K562 (cell line): ENCODE measurements around the gene KLF13. TPM values are rescaled to one million over a fixed set of nuclear protein-coding genes. Genes with fewer than 3 reads are reported as not detected.

Source experiments
- BHLHE40 ChIP-seq: IDR thresholded peaks from 2 replicates; pipeline ENCODE4 v1.6.1; 2011; ENCODE audit warnings: low read length, improper control_type of control experiment
- CBX5 ChIP-seq: IDR thresholded peaks from 2 replicates; pipeline ENCODE4 v1.6.1; 2014; ENCODE audit warnings: low read depth, borderline replicate concordance
- CTBP1 ChIP-seq: fragments of 450-650 bp; IDR thresholded peaks from 2 replicates; pipeline ENCODE4 v1.6.1; 2016; ENCODE audit warnings: borderline replicate concordance
- GABPA ChIP-seq: fragments of 200-800 bp; sonication (Bioruptor generic); conservative IDR thresholded peaks from 2 replicates; pipeline ENCODE4 v1.6.1; 2016; ENCODE audit warnings: low read depth, missing genetic modification characterization, missing compliant biosample characterization
- GATAD2B ChIP-seq: fragments of 450-650 bp; IDR thresholded peaks from 2 replicates; pipeline ENCODE4 v1.6.1; 2017; ENCODE audit warnings: mild to moderate bottlenecking, borderline replicate concordance
- ILF3 ChIP-seq: fragments of 450-650 bp; IDR thresholded peaks from 2 replicates; pipeline ENCODE4 v1.6.1; 2018; ENCODE audit warnings: antibody characterized with exemption, mild to moderate bottlenecking, moderate library complexity, borderline replicate concordance
- L3MBTL2 ChIP-seq: fragments of 450-650 bp; IDR thresholded peaks from 2 replicates; pipeline ENCODE4 v1.6.1; 2016; ENCODE audit warnings: mild to moderate bottlenecking, moderate library complexity
- MTA1 ChIP-seq: fragments of 450-650 bp; IDR thresholded peaks from 2 replicates; pipeline ENCODE4 v1.6.1; 2017; ENCODE audit warnings: borderline replicate concordance
- NFE2L1 ChIP-seq: fragments of 450-650 bp; IDR thresholded peaks from 2 replicates; pipeline ENCODE4 v1.6.1; 2016; ENCODE audit warnings: missing genetic modification characterization, low read depth, mild to moderate bottlenecking, missing compliant biosample characterization, moderate library complexity, borderline replicate concordance
- NR2C2 ChIP-seq, 2 experiments: fragments of 200-800 bp in 1 of 2; sonication (Bioruptor generic) in 1 of 2; sonication (generic) in 1 of 2; formaldehyde crosslinking in 1 of 2; IDR thresholded peaks; 2 replicates each; pipeline versions ENCODE4 v1.6.1 to v1.8.0; 2016 to 2022; ENCODE audit warnings: mild to moderate bottlenecking in 1 of 2, missing compliant biosample characterization in 1 of 2, missing genetic modification characterization in 1 of 2, missing genetic modification reagents in 1 of 2
- PHF8 ChIP-seq: fragments of 200-600 bp; sonication (generic); IDR thresholded peaks from 2 replicates; pipeline ENCODE4 v1.6.1; 2012; ENCODE audit warnings: mixed run types, mild to moderate bottlenecking, inconsistent platforms, low read length, moderate library complexity, borderline replicate concordance
- POLR2H ChIP-seq: IDR thresholded peaks from 2 replicates; pipeline ENCODE4 v1.6.1; 2016; ENCODE audit warnings: missing genetic modification characterization, low read depth, mild to moderate bottlenecking, control low read depth, missing compliant biosample characterization, moderate library complexity
- PRDM10 ChIP-seq: fragments of 450-650 bp; IDR thresholded peaks from 2 replicates; pipeline ENCODE4 v1.6.1; 2018; ENCODE audit not compliant: partially characterized antibody
- SAFB ChIP-seq: fragments of 200-400 bp; formaldehyde crosslinking; IDR thresholded peaks from 2 replicates; pipeline ENCODE4 v1.6.1; 2017; ENCODE audit warnings: low read depth, low read length, borderline replicate concordance
- SMAD4 ChIP-seq: fragments of 250-450 bp; sonication (Bioruptor Pico); conservative IDR thresholded peaks from 2 replicates; pipeline ENCODE4 v1.8.0; 2021; ENCODE audit warnings: inconsistent platforms, mild to moderate bottlenecking, moderate library complexity
- TBP ChIP-seq: optimal IDR thresholded peaks from 2 replicates; pipeline ENCODE3; 2011; ENCODE audit warnings: low read depth, low read length, improper control_type of control experiment
- XRCC3 ChIP-seq: fragments of 450-650 bp; IDR thresholded peaks from 2 replicates; pipeline ENCODE4 v1.6.1; 2017; ENCODE audit warnings: mild to moderate bottlenecking, moderate library complexity
- ZBTB9 ChIP-seq: fragments of 450-650 bp; formaldehyde crosslinking; IDR thresholded peaks from 2 replicates; pipeline ENCODE4 v1.4.0; 2020; ENCODE audit warnings: mild to moderate bottlenecking, moderate library complexity
- ZFX ChIP-seq: sonication (generic); formaldehyde crosslinking; IDR thresholded peaks from 2 replicates; pipeline ENCODE4 v1.8.0; 2022; ENCODE audit warnings: mild to moderate bottlenecking, missing genetic modification reagents, moderate library complexity
- ZNF175 ChIP-seq: fragments of 200-800 bp; sonication (Bioruptor generic); IDR thresholded peaks from 2 replicates; pipeline ENCODE4 v1.6.1; 2016; ENCODE audit warnings: low read depth, mild to moderate bottlenecking, missing genetic modification characterization, missing compliant biosample characterization
- polyA plus RNA-seq, 8 experiments: library from polyadenylated mRNA; depleted of rRNA in 4 of 8; stranded (reverse) in 5 of 8; unstranded in 3 of 8; fragments of >200 nt; fragmentation: Nextera tagmentation in 2 of 8; fragmentation: Illumina TruSeq in 1 of 8; extraction: Ambion mirVana in 2 of 8; extraction: Trizol in 1 of 8; gene quantifications; 2 replicates each; pipeline versions ENCODE4 v1.2.1 to v1.2.3, GENCODE V29; 2011 to 2014; ENCODE audit warnings: inconsistent platforms in 1 of 8, missing spikeins in 1 of 8
- total RNA-seq, 7 experiments: library from RNA; depleted of rRNA in 6 of 7; stranded (reverse); fragments of >200 nt in 6 of 7; fragmentation: Illumina TruSeq in 2 of 7; extraction: Trizol in 2 of 7; gene quantifications; 2 replicates each; pipeline versions ENCODE4 v1.2.1 to v1.2.3, GENCODE V29; 2011 to 2021; ENCODE audit warnings: low replicate concordance in 1 of 7
- TF ChIP-seq, protein P1 (sequence below), 2 experiments: IDR thresholded peaks; 2 replicates each; pipeline ENCODE4 v1.6.1; 2011; ENCODE audit warnings: borderline replicate concordance in 1 of 2, control low read depth in 1 of 2, low read depth in 1 of 2, low read length in 1 of 2, mild to moderate bottlenecking in 1 of 2, mixed read lengths in 1 of 2, moderate library complexity in 1 of 2; ENCODE audit not compliant: insufficient read depth in 1 of 2, insufficient read length in 1 of 2, poor library complexity in 1 of 2, severe bottlenecking in 1 of 2; ENCODE audit errors: extremely low read depth in 1 of 2

The KLF13 gene
- total and polyA plus RNA-seq, 9 of the 15 experiments (the other 6 are each of a cell fraction or from before 2014, with no cell fraction given) = 1.8 to 10.5 (median 4.8) TPM

DNA sequence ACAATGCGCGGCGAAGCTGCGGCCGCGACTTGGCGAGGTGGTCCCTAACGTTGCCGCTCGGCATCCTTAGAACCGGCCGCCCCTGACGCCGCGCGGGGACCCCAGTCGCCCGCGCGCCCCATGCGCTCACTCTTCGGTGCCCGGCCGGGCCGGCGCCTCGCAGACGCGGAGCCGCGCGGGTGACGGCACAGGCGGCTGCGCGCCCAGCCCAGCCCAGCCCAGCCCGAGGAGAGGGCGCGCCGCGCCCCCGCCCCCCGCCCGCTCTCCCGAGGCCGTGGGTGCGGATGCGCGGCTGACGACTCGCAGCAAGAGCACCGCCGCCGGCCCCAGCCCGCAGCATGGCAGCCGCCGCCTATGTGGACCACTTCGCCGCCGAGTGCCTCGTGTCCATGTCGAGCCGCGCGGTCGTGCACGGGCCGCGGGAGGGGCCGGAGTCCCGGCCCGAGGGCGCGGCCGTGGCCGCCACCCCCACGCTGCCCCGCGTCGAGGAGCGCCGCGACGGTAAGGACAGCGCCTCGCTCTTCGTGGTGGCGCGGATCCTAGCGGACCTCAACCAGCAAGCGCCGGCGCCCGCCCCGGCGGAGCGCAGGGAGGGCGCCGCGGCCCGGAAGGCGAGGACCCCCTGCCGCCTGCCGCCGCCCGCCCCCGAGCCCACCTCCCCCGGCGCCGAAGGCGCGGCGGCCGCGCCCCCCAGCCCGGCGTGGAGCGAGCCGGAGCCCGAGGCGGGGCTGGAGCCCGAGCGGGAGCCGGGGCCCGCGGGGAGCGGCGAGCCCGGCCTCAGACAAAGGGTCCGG is 437 bp downstream of the KLF13 start (continued):
- TF ChIP-seq ILF3 = no peak
- no peak for TF ChIP-seq TBP
- TF ChIP-seq SAFB = peak; percentile 50; the same call in 1 of the 2 replicates
- TF ChIP-seq CTBP1 = peak; percentile 71; the same call in 1 of the 2 replicates
- no peak for TF ChIP-seq POLR2H (tag)
- TF ChIP-seq ZNF175 (CRISPR knock-in tag) = 0 out of 2 replicates have a peak, but pooled peaks have one; percentile 5
- TF ChIP-seq SMAD4 (CRISPR knock-in tag) = no peak; the same call in 1 of the 2 replicates
- no peak for TF ChIP-seq PRDM10
- TF ChIP-seq NFE2L1 (tag) = no peak
- TF ChIP-seq GABPA (tag) = no peak
- no peak for TF ChIP-seq XRCC3
- no peak for TF ChIP-seq MTA1
- TF ChIP-seq GATAD2B = peak; percentile 20; the same call in 1 of the 2 replicates
- peak; percentile 66 for TF ChIP-seq L3MBTL2
- TF ChIP-seq CBX5 = no peak
- peak; percentile 51 for TF ChIP-seq ZFX (CRISPR knock-in tag)
- TF ChIP-seq PHF8 = peak; percentile 42; the same call in 1 of the 2 replicates
- TF ChIP-seq ZBTB9 (CRISPR knock-in tag) = 0 out of 2 replicates have a peak, but pooled peaks have one; percentile 54
- TF ChIP-seq, protein P1, sequence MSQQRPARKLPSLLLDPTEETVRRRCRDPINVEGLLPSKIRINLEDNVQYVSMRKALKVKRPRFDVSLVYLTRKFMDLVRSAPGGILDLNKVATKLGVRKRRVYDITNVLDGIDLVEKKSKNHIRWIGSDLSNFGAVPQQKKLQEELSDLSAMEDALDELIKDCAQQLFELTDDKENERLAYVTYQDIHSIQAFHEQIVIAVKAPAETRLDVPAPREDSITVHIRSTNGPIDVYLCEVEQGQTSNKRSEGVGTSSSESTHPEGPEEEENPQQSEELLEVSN (IDR thresholded peaks at IDR 0.05; ENCODE audit: borderline replicate concordance in 1 of 2, extremely low read depth in 1 of 2, insufficient read depth in 1 of 2, insufficient read length in 1 of 2, low read depth in 1 of 2, low read length in 1 of 2, poor library complexity in 1 of 2, severe bottlenecking in 1 of 2) = peak; percentile 31 to 54
- peak; percentile 17; the same call in 1 of the 2 replicates for TF ChIP-seq BHLHE40
- no peak for TF ChIP-seq NR2C2 (CRISPR knock-in tag; IDR thresholded peaks at IDR 0.05)
- 0 out of 2 replicates have a peak, but pooled peaks have one; percentile 8 for TF ChIP-seq NR2C2 (tag; IDR thresholded peaks at IDR 0.05)
